HEK293T (cell line): ENCODE measurements around the gene TENM3.

Source experiments
- CTCF ChIA-PET: fragments of 350-600 bp; formaldehyde crosslinking; extraction: SDS; loops from one replicate; lab custom pipeline; 2021; ENCODE audit warnings: antibody characterized with exemption, inconsistent platforms; lab: Yijun Ruan, JAX
- POLR2A ChIA-PET: fragments of 350-600 bp; formaldehyde crosslinking; extraction: SDS; loops from one replicate; lab custom pipeline; 2020; ENCODE audit warnings: antibody characterized with exemption, inconsistent platforms; lab: Yijun Ruan, JAX
- DNase-seq: peaks from one replicate; pipeline ENCODE4 v3.0.0; 2012; ENCODE audit warnings: mixed read lengths; ENCODE audit errors: extremely low spot score
- ARNT ChIP-seq: fragments of 450-650 bp; IDR thresholded peaks from 2 replicates; pipeline ENCODE4 v1.6.1; 2017; ENCODE audit warnings: mild to moderate bottlenecking
- BHLHE40 ChIP-seq: fragments of 450-650 bp; IDR thresholded peaks from 2 replicates; pipeline ENCODE4 v1.6.1; 2016; ENCODE audit warnings: mild to moderate bottlenecking, moderate library complexity, borderline replicate concordance
- CTBP1 ChIP-seq: fragments of 450-650 bp; IDR thresholded peaks from 2 replicates; pipeline ENCODE4 v1.6.1; 2016; ENCODE audit warnings: borderline replicate concordance
- ELF4 ChIP-seq: fragments of 450-650 bp; IDR thresholded peaks from 2 replicates; pipeline ENCODE4 v1.6.1; 2017; ENCODE audit warnings: antibody characterized with exemption
- FOXA1 ChIP-seq: fragments of 450-650 bp; IDR thresholded peaks from 2 replicates; pipeline ENCODE4 v1.6.1; 2016; ENCODE audit warnings: mild to moderate bottlenecking
- FOXK2 ChIP-seq: fragments of 450-650 bp; IDR thresholded peaks from 2 replicates; pipeline ENCODE4 v1.6.1; 2016; ENCODE audit warnings: mild to moderate bottlenecking
- FOXM1 ChIP-seq: fragments of 450-650 bp; IDR thresholded peaks from 2 replicates; pipeline ENCODE4 v1.6.1; 2017; ENCODE audit warnings: mild to moderate bottlenecking, borderline replicate concordance
- HDGF ChIP-seq: fragments of 450-650 bp; IDR thresholded peaks from 2 replicates; pipeline ENCODE4 v1.6.1; 2017; ENCODE audit warnings: antibody characterized with exemption, borderline replicate concordance
- L3MBTL2 ChIP-seq: fragments of 450-650 bp; conservative IDR thresholded peaks from 2 replicates; pipeline ENCODE4 v1.6.1; 2016; ENCODE audit warnings: mild to moderate bottlenecking
- LEF1 ChIP-seq: fragments of 450-650 bp; IDR thresholded peaks from 2 replicates; pipeline ENCODE4 v1.6.1; 2017; ENCODE audit warnings: mild to moderate bottlenecking, borderline replicate concordance
- NFRKB ChIP-seq: fragments of 450-650 bp; IDR thresholded peaks from 2 replicates; pipeline ENCODE4 v1.6.1; 2016; ENCODE audit warnings: mild to moderate bottlenecking, moderate library complexity
- SP1 ChIP-seq: fragments of 450-650 bp; IDR thresholded peaks from 2 replicates; pipeline ENCODE4 v1.6.1; 2017
- SUZ12 ChIP-seq: fragments of 450-650 bp; IDR thresholded peaks from 2 replicates; pipeline ENCODE4 v1.6.1; 2016; ENCODE audit warnings: mild to moderate bottlenecking
- TARDBP ChIP-seq: fragments of 450-650 bp; IDR thresholded peaks from 2 replicates; pipeline ENCODE4 v1.6.1; 2016
- ZNF384 ChIP-seq: fragments of 450-650 bp; IDR thresholded peaks from 2 replicates; pipeline ENCODE4 v1.6.1; 2016
- TF ChIP-seq, protein P1 (sequence below): fragments of 450-650 bp; IDR thresholded peaks from 2 replicates; pipeline ENCODE4 v1.6.1; 2016

Gene TENM3

DNA sequence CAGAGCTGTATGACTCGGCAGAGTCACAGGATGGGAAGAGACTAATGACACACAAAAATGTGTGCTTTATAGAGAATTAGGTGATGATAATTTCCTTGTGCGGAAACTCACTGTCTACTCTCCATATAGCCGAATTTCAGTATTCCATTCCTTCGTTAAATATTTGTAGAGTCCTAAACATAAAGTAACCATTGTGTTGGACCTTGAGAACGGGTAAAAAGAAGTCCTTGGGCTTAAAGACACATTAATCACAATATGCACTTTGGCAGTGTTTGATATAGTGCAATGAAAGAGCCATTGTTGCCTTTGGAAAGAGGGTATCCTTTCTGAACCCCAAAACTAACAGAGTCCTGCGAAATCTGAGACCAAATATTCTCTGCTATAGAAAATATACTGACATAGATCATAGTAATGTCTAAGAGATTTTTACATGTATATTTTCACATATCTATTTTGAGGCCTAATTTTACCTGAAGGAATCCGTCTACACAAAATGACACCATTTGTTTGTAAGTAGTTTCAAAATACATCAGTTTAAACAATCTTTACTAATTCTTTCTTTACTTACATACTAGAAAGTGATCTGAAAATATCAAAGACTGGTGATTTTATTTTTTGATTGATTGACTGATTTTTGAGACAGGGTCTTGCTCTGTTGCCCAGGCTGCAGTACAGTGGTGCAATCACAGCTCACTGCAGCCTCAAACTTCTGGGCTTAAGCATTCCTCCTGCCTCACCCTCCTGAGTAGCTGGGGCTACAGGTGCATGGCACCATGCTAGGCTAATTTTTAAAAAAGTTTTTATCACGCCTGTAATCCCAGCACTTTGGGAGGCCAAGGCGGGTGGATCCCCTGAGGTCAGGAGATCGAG is 377.1 kb downstream of the TENM3 start:
- no peak for TF ChIP-seq FOXK2
- no peak for TF ChIP-seq HDGF
- no peak for TF ChIP-seq FOXA1
- no peak for TF ChIP-seq SP1
- no peak for TF ChIP-seq ZNF384
- TF ChIP-seq, protein P1, sequence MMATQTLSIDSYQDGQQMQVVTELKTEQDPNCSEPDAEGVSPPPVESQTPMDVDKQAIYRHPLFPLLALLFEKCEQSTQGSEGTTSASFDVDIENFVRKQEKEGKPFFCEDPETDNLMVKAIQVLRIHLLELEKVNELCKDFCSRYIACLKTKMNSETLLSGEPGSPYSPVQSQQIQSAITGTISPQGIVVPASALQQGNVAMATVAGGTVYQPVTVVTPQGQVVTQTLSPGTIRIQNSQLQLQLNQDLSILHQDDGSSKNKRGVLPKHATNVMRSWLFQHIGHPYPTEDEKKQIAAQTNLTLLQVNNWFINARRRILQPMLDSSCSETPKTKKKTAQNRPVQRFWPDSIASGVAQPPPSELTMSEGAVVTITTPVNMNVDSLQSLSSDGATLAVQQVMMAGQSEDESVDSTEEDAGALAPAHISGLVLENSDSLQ = no peak
- CTCF ChIA-PET = no interaction called here
- DNase-seq = no peak
- POLR2A ChIA-PET = no interaction called here

DNA sequence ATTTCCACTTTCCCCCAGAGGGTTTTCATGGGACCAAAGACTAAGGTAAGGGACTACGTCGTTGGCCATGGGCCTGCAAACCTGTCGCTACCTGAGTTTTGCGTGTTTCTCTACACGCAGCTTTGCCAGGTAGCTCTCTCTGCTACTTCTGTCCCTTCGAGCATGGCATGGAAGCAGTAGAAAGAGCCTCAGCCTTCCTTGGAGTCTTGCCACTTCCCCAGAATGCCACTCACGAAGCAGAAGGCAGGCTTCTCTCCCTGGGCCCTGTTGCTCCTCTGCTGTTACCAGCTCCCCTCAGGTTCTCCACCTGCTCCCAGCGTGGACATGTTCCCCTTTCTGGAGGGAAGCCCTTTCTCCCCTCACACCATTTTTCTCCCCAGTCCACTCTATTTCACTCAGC is 381.1 kb downstream of the TENM3 start:
- ChIA-PET POLR2A (no interaction called here), CTCF (no interaction called here)
- TF ChIP-seq ELF4 (no peak), FOXM1 (no peak), ARNT (no peak), LEF1 (no peak), L3MBTL2 (no peak), TARDBP (no peak), ZNF384 (no peak), SUZ12 (no peak), FOXK2 (no peak), BHLHE40 (no peak), SP1 (no peak), HDGF (no peak), CTBP1 (no peak)
- no peak for DNase-seq

DNA sequence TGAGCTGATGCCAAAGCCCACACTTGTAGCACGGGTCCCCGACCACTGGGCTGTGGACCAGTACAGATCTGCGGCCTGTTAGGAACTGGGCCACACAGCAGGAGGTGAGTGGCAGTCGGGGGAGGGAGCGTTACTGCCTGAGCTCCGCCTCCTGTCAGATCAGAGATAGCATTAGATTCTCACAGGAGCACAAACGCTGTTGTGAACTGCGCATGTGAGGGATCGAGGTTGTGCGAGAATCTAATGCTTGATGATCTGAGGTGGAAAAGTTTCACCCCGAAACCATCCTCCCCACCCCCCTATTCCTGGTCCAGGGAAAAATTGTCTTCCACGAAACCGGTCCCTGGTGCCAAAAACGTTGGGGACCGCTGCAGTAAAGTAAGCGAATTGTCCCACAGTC is 382.0 kb downstream of the TENM3 start:
- no peak for DNase-seq
- no peak for TF ChIP-seq TARDBP
- TF ChIP-seq, protein P1 = no peak
- no peak for TF ChIP-seq ARNT
- TF ChIP-seq L3MBTL2 = no peak
- no peak for TF ChIP-seq SUZ12
- TF ChIP-seq FOXM1 = no peak
- TF ChIP-seq HDGF = no peak
- no peak for TF ChIP-seq BHLHE40
- no peak for TF ChIP-seq NFRKB
- no peak for TF ChIP-seq FOXK2
- TF ChIP-seq SP1 = no peak
- TF ChIP-seq LEF1 = no peak
- no peak for TF ChIP-seq FOXA1
- no peak for TF ChIP-seq CTBP1
- TF ChIP-seq ZNF384 = no peak
- TF ChIP-seq ELF4 = no peak
- POLR2A ChIA-PET = no interaction called here
- CTCF ChIA-PET = no interaction called here

DNA sequence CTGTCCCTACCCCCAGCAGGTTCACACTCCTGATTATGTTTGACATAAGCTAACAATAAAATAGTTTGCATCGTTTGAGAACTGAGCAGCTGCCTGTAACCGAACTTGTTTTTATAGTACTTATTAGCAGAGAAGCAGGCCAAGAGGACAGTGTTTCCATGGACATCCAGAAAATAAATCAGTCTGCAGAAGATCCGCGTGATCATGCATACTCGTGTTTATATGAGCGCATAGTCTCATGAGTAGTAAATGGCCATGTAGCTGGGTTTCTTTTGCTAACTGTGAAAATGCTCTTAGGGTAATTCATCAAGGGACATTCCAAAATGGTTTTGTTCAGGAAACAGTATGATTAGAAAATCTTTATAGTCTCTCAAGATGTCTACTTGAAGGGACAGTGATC is 384.8 kb downstream of the TENM3 start:
- TF ChIP-seq FOXK2 = no peak
- TF ChIP-seq SP1 = no peak
- POLR2A ChIA-PET = no interaction called here
- CTCF ChIA-PET = no interaction called here
- no peak for DNase-seq

DNA sequence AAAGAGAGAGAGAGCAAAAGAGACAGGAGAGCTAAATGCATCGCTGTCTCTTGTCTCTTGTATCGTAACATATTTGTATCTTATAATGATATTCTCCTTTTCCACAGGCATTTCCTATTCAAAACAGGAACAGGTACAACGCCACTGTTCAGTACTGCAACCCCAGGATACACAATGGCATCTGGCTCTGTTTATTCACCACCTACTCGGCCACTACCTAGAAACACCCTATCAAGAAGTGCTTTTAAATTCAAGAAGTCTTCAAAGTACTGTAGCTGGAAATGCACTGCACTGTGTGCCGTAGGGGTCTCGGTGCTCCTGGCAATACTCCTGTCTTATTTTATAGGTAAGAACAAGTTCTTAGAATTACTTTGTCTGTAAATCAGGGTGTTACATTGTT is 385.3 kb downstream of the TENM3 start:
- CTCF ChIA-PET = no interaction called here
- DNase-seq = no peak
- no peak for TF ChIP-seq ARNT
- no peak for TF ChIP-seq CTBP1
- no peak for TF ChIP-seq SUZ12
- no peak for TF ChIP-seq HDGF
- no peak for TF ChIP-seq SP1
- TF ChIP-seq LEF1 = no peak
- no peak for TF ChIP-seq TARDBP
- TF ChIP-seq, protein P1 = no peak
- POLR2A ChIA-PET = no interaction called here

DNA sequence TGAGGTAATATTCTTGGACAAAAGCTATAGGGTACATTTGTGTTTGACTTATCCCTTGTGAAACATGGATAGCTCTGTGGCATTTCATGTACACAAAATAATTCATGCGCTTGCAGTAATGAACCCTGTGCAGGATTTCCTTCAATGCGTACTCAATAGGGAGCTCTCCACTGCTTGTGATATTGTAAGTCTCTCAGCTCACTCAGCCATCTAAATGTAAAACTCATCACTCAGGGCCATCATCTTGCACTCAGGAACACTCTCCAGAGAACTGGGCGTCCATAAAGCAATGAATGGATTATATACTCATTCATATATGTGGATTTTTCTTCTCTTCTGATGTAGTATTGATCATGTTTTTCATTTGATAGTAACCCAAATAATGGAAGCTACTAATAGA is 385.9 kb downstream of the TENM3 start:
- CTCF ChIA-PET = no interaction called here
- no peak for DNase-seq
- TF ChIP-seq HDGF (no peak), FOXM1 (no peak), FOXA1 (no peak), SUZ12 (no peak), ZNF384 (no peak), L3MBTL2 (no peak), FOXK2 (no peak), CTBP1 (no peak), SP1 (no peak), ELF4 (no peak), BHLHE40 (no peak), LEF1 (no peak), TARDBP (no peak), ARNT (no peak), NFRKB (no peak)
- TF ChIP-seq, protein P1 = no peak
- POLR2A ChIA-PET = no interaction called here
